GM12878 (cell line): ENCODE measurements around the gene ALMS1. TPM values are rescaled to one million over a fixed set of nuclear protein-coding genes. Genes with fewer than 3 reads are reported as not detected.
A peak's percentile ranks its signal among the peaks of the same experiment; 100 is the strongest.

Source experiments
- ATAC-seq: fragments of 200-7000 bp; cut with Tn5 transposase; 3 replicates; pipeline ENCODE4 v1.9.1; 2020; ENCODE audit warnings: mild to moderate bottlenecking, moderate library complexity
- BruUV-seq: library from RNA; stranded (reverse); fragments of 400-500 nt; replicated peaks from 2 replicates; lab custom pipeline; 2021; lab: Mats Ljungman, UMichigan
- CTCF ChIA-PET: fragments of 300-600 bp; sonication (Branson Sonifier 250); formaldehyde crosslinking; extraction: SDS; loops from one replicate; lab custom pipeline; 2021; ENCODE audit warnings: inconsistent platforms; lab: Yijun Ruan, JAX
- POLR2A ChIA-PET: fragments of 350-600 bp; formaldehyde crosslinking; extraction: SDS; loops from one replicate; lab custom pipeline; 2021; ENCODE audit warnings: inconsistent platforms; lab: Charles Lee
- RAD21 ChIA-PET: fragments of 300-600 bp; sonication (Branson Sonifier 250); formaldehyde crosslinking; loops from one replicate; lab custom pipeline; 2023; ENCODE audit warnings: antibody characterized with exemption; ENCODE audit not compliant: unreplicated experiment; lab: Charles Lee
- SMC1A ChIA-PET: fragments of 300-600 bp; sonication (Branson Sonifier 250); formaldehyde crosslinking; loops from one replicate; lab custom pipeline; 2023; ENCODE audit not compliant: unreplicated experiment, uncharacterized antibody; lab: Charles Lee
- DNase-seq: peaks from one replicate; pipeline ENCODE4 v3.0.0-alpha.2; 2011; ENCODE audit warnings: low read depth, low spot score
- FAIRE-seq: peaks from 3 replicates; lab custom pipeline; 2011; peaks lifted over from hg19 to GRCh38; lab: Jason Lieb, UNC
- H2AFZ ChIP-seq: 2 replicates; pipeline ENCODE4 v1.6.0; 2011; ENCODE audit warnings: low read depth, low read length, control low read depth; ENCODE audit not compliant: control insufficient read depth
- H3K27ac ChIP-seq: 2 replicates; pipeline ENCODE4 v1.5.1; 2011; ENCODE audit warnings: control low read depth; ENCODE audit not compliant: control insufficient read depth, insufficient read depth
- H3K27me3 ChIP-seq, 2 experiments: replicated peaks in 1 of 2; 2 replicates each; pipeline versions ENCODE4 v1.6.0 to v1.6.1; 2011; ENCODE audit warnings: low read length in 1 of 2; ENCODE audit not compliant: control insufficient read depth in 2 of 2, insufficient read depth in 2 of 2
- H3K36me3 ChIP-seq, 2 experiments: 2 replicates each; pipeline ENCODE4 v1.5.1; 2011; ENCODE audit warnings: low read length in 1 of 2; ENCODE audit not compliant: control insufficient read depth in 2 of 2, insufficient read depth in 2 of 2
- H3K4me1 ChIP-seq: 2 replicates; pipeline ENCODE4 v1.6.1; 2011; ENCODE audit warnings: mild to moderate bottlenecking, low read length, moderate library complexity, mixed read lengths; ENCODE audit not compliant: control insufficient read depth, insufficient read depth
- H3K4me2 ChIP-seq: 2 replicates; pipeline ENCODE4 v1.6.0; 2011; ENCODE audit warnings: control low read depth; ENCODE audit not compliant: control insufficient read depth, insufficient read depth
- H3K4me3 ChIP-seq: fragments of 200-600 bp; sonication (generic); 2 replicates; pipeline ENCODE4 v1.5.1; 2016
- H3K79me2 ChIP-seq: 2 replicates; pipeline ENCODE4 v1.6.0; 2011; ENCODE audit warnings: low read length; ENCODE audit not compliant: control insufficient read depth, insufficient read depth
- H3K9ac ChIP-seq: 2 replicates; pipeline ENCODE4 v1.8.0; 2011; ENCODE audit warnings: low read length, control low read depth, mixed read lengths; ENCODE audit not compliant: control insufficient read depth, insufficient read depth
- H3K9me3 ChIP-seq: replicated peaks from 3 replicates; pipeline ENCODE4 v1.5.1; 2011; ENCODE audit warnings: mild to moderate bottlenecking, low read length; ENCODE audit not compliant: control insufficient read depth, insufficient read depth
- H4K20me1 ChIP-seq: 2 replicates; pipeline ENCODE4 v1.6.0; 2011; ENCODE audit not compliant: control insufficient read depth, insufficient read depth
- ASH2L ChIP-seq: fragments of 300-600, 200-600 bp; sonication (generic); IDR thresholded peaks from 2 replicates; pipeline ENCODE4 v1.6.1; 2017; ENCODE audit warnings: low read depth, mild to moderate bottlenecking, borderline replicate concordance
- CHD1 ChIP-seq: IDR thresholded peaks from 2 replicates; pipeline ENCODE4 v1.6.1; 2012; ENCODE audit warnings: low read depth, low read length, improper control_type of control experiment
- EP300 ChIP-seq, 2 experiments: fragments of 150-350 bp in 1 of 2; IDR thresholded peaks; 2 replicates each; pipeline ENCODE4 v1.6.1; 2011 to 2012; ENCODE audit warnings: low read depth in 2 of 2, low read length in 2 of 2, borderline replicate concordance in 1 of 2, improper control_type of control experiment in 1 of 2, inconsistent platforms in 1 of 2; ENCODE audit not compliant: control insufficient read depth in 1 of 2
- EZH2 ChIP-seq: IDR thresholded peaks from 2 replicates; pipeline ENCODE4 v1.6.1; 2012; ENCODE audit warnings: low read depth, mild to moderate bottlenecking, control low read depth, inconsistent platforms, low read length, borderline replicate concordance; ENCODE audit not compliant: control insufficient read depth
- GATAD2B ChIP-seq: fragments of 450-650 bp; conservative IDR thresholded peaks from 2 replicates; pipeline ENCODE4 v1.6.1; 2017; ENCODE audit warnings: low read depth, mild to moderate bottlenecking, moderate library complexity
- HDAC2 ChIP-seq: fragments of 200-600 bp; sonication (generic); IDR thresholded peaks from 2 replicates; pipeline ENCODE4 v1.6.1; 2017
- JUND ChIP-seq: IDR thresholded peaks from 2 replicates; pipeline ENCODE4 v1.6.1; 2012; ENCODE audit warnings: low read depth, mild to moderate bottlenecking, low read length, improper control_type of control experiment, moderate library complexity
- LARP7 ChIP-seq: fragments of 450-650 bp; IDR thresholded peaks from 2 replicates; pipeline ENCODE4 v1.6.1; 2017; ENCODE audit warnings: mild to moderate bottlenecking
- MLLT1 ChIP-seq: fragments of 450-650 bp; IDR thresholded peaks from 2 replicates; pipeline ENCODE4 v1.6.1; 2016; ENCODE audit warnings: mild to moderate bottlenecking
- NFXL1 ChIP-seq: fragments of 450-650 bp; IDR thresholded peaks from 2 replicates; pipeline ENCODE4 v1.6.1; 2017; ENCODE audit warnings: antibody characterized with exemption, mild to moderate bottlenecking, borderline replicate concordance
- NRF1 ChIP-seq: conservative IDR thresholded peaks from 2 replicates; pipeline ENCODE4 v1.6.1; 2011; ENCODE audit warnings: mild to moderate bottlenecking, low read depth, low read length, improper control_type of control experiment
- PML ChIP-seq: IDR thresholded peaks from 2 replicates; pipeline ENCODE4 v1.6.1; 2012; ENCODE audit warnings: low read length, inconsistent platforms
- RUNX3 ChIP-seq: IDR thresholded peaks from 2 replicates; pipeline ENCODE4 v1.6.1; 2012; ENCODE audit warnings: low read length, inconsistent platforms
- SMAD5 ChIP-seq: IDR thresholded peaks from 2 replicates; pipeline ENCODE4 v1.6.1; 2016; ENCODE audit warnings: antibody characterized with exemption, low read depth
- SPI1 ChIP-seq: IDR thresholded peaks from 2 replicates; pipeline ENCODE4 v1.6.1; 2011; ENCODE audit warnings: low read depth, mild to moderate bottlenecking, low read length, moderate library complexity, borderline replicate concordance; ENCODE audit not compliant: insufficient read depth
- SUZ12 ChIP-seq: fragments of 200-600 bp; sonication (generic); IDR thresholded peaks from one replicate; pipeline ENCODE4 v1.6.1; 2018; ENCODE audit warnings: antibody characterized with exemption, mild to moderate bottlenecking; ENCODE audit not compliant: unreplicated experiment
- ZNF274 ChIP-seq: IDR thresholded peaks from one replicate; pipeline ENCODE4 v1.8.0; 2011; ENCODE audit not compliant: insufficient read length, insufficient read depth
- ZZZ3 ChIP-seq: IDR thresholded peaks from 2 replicates; pipeline ENCODE4 v1.6.1; 2011; ENCODE audit warnings: low read depth; ENCODE audit not compliant: control insufficient read depth, insufficient read length
- in situ Hi-C: fragments of 300-500 bp; cut with MboI; formaldehyde crosslinking; loops from 9 replicates; pipeline ENCODE4 v1.14.3; 2018; ENCODE audit warnings: mixed read lengths
- intact Hi-C: fragments of 100-400 bp; cut with micrococcal nuclease; formaldehyde crosslinking; loops from one replicate; pipeline ENCODE4 v1.14.2; 2022; ENCODE audit not compliant: unreplicated experiment
- polyA plus RNA-seq, 11 experiments: library from polyadenylated mRNA; depleted of rRNA in 4 of 11; unstranded in 6 of 11; stranded (reverse) in 5 of 11; fragments of >200 nt; fragmentation: Nextera tagmentation in 4 of 11; fragmentation: Illumina TruSeq in 1 of 11; extraction: Ambion mirVana in 4 of 11; extraction: Trizol in 1 of 11; gene quantifications; 1 replicate in 1 of 11; 2 replicates in 10 of 11; pipeline versions ENCODE4 v1.2.1 to v1.2.3, GENCODE V29; 2011 to 2016; ENCODE audit warnings: inconsistent platforms in 2 of 11, missing spikeins in 2 of 11, low read depth in 1 of 11
- total RNA-seq, 4 experiments: library from RNA; depleted of rRNA in 3 of 4; stranded (reverse); fragments of >200 nt in 3 of 4; fragmentation: Illumina TruSeq in 1 of 4; extraction: Trizol in 1 of 4; gene quantifications; 2 replicates each; pipeline versions ENCODE4 v1.2.1 to v1.2.3, GENCODE V29; 2013 to 2021

Gene ALMS1
- total and polyA plus RNA-seq, 10 of the 15 experiments (the other 5 are each of a cell fraction or from before 2014, with no cell fraction given), result 1.1 to 25.8 (median 10.6) TPM

- BruUV-seq, result no TSS peak
Measured at GRCh38 chr2:73489053-73489452, 103.4 kb downstream of the ALMS1 start.

More at GRCh38 chr2:73489053-73489452, 103.4 kb downstream of the ALMS1 start:
- FAIRE-seq, result peak; percentile 18
- TF ChIP-seq NRF1 (no peak), ASH2L (no peak), EZH2 (no peak), ZNF274 (no peak), LARP7 (no peak), EP300 (IDR thresholded peaks at IDR 0.05; ENCODE audit: borderline replicate concordance in 1 of 2, control insufficient read depth in 1 of 2, low read depth in 2 of 2, low read length in 2 of 2) (no peak), PML (no peak), SMAD5 (no peak), SUZ12 (no peak), GATAD2B (no peak), JUND (no peak), RUNX3 (peak; percentile 79), SPI1 (peak; percentile 42; the same call in 1 of the 2 replicates), MLLT1 (no peak), ZZZ3 (no peak), NFXL1 (no peak), CHD1 (no peak), HDAC2 (no peak)
- TF ChIP-seq, all 136 proteins: peak for 2
- H3K27ac ChIP-seq, result no peak overlapping the region
- H4K20me1 ChIP-seq, result no peaks in the 10 kb centered on the region
- ChIA-PET CTCF (interaction anchor here (1.2 kb wide), 1 partner anchor 15 kb away, joined by 3 read pairs; no protein-coding TSS in a partner anchor), POLR2A (no interaction called here), SMC1A (no interaction called here), RAD21 (no interaction called here)
- DNase-seq (peak; percentile 7), ATAC-seq (no peak)
- in situ Hi-C loops, result no loop called here
- no peak overlapping the region for H3K9ac ChIP-seq
- H3K4me1 ChIP-seq, result no peaks in the 10 kb centered on the region
- no peaks in the 10 kb centered on the region for H3K79me2 ChIP-seq
- H3K36me3 ChIP-seq, result peaks cover 0 to 2% of the 10 kb centered on the region in 2 experiments; a peak in 2 of 4 replicates
- H3K4me3 ChIP-seq, result no peak overlapping the region
- intact Hi-C loops, result no loop called here
- H3K4me2 ChIP-seq, result no peak overlapping the region
- peaks cover 7% of the 10 kb centered on the region; the same call in 2 of the 3 replicates for H3K9me3 ChIP-seq
- no peak overlapping the region for H2AFZ ChIP-seq
- H3K27me3 ChIP-seq, result no peaks in the 10 kb centered on the region
